Measurements from ENCODE around the gene FAM174B.

- TF ChIP-seq POLR2A (IDR thresholded peaks at IDR 0.05), result no peak
- no peak for TF ChIP-seq CTCF (IDR thresholded peaks at IDR 0.05)
Measured at GRCh38 chr15:92668620-92669019, 13.0 kb upstream of the FAM174B start.
